IMR-90 (cell line): ENCODE measurements around the gene ACOT7. TPM values are rescaled to one million over a fixed set of nuclear protein-coding genes. Genes with fewer than 3 reads are reported as not detected.

Experiments
- ATAC-seq: fragments of 200-7000 bp; cut with Tn5 transposase; 2 replicates; pipeline ENCODE4 v1.9.1; 2020; ENCODE audit warnings: low read depth, mild to moderate bottlenecking, moderate library complexity
- BruUV-seq: library from RNA; stranded (reverse); fragments of 400-500 nt; replicated peaks from 2 replicates; lab custom pipeline; 2021; lab: Mats Ljungman, UMichigan
- CTCF ChIA-PET: fragments of 300-600 bp; formaldehyde crosslinking; extraction: SDS; loops from one replicate; lab custom pipeline; 2021; ENCODE audit warnings: antibody characterized with exemption; lab: Yijun Ruan, JAX
- POLR2A ChIA-PET: fragments of 300-600 bp; sonication (Branson Sonifier 250); formaldehyde crosslinking; loops from one replicate; lab custom pipeline; 2022; ENCODE audit warnings: antibody characterized with exemption; ENCODE audit not compliant: unreplicated experiment; lab: Charles Lee
- DNase-seq: peaks from one replicate; pipeline ENCODE4 v3.0.0; 2013
- H2AFZ ChIP-seq: replicated peaks from 2 replicates; pipeline ENCODE3; 2013; ENCODE audit warnings: low read length, mild to moderate bottlenecking; ENCODE audit not compliant: poor library complexity
- H2AK5ac ChIP-seq: 2 replicates; pipeline ENCODE4 v1.6.1; 2013; ENCODE audit warnings: low read depth, low read length, inconsistent platforms
- H2AK9ac ChIP-seq: replicated peaks from 2 replicates; pipeline ENCODE3; 2013; ENCODE audit warnings: mild to moderate bottlenecking, low read depth, low read length, moderate library complexity; ENCODE audit not compliant: poor library complexity
- H2BK120ac ChIP-seq: 2 replicates; pipeline ENCODE4 v1.6.1; 2013; ENCODE audit warnings: low read depth, low read length, inconsistent platforms
- H2BK15ac ChIP-seq: 3 replicates; pipeline ENCODE4 v1.6.1; 2013; ENCODE audit warnings: low read depth, low read length, inconsistent platforms
- H2BK20ac ChIP-seq: 2 replicates; pipeline ENCODE4 v1.6.1; 2013; ENCODE audit warnings: low read depth, mild to moderate bottlenecking, inconsistent platforms, low read length, moderate library complexity
- H2BK5ac ChIP-seq: 2 replicates; pipeline ENCODE4 v1.6.1; 2013; ENCODE audit warnings: mild to moderate bottlenecking, low read depth, low read length, inconsistent platforms; ENCODE audit not compliant: poor library complexity, severe bottlenecking
- H3K14ac ChIP-seq: replicated peaks from 2 replicates; pipeline ENCODE4 v1.6.1; 2013; ENCODE audit warnings: low read depth, low read length, inconsistent platforms
- H3K18ac ChIP-seq: 2 replicates; pipeline ENCODE4 v1.6.1; 2013; ENCODE audit warnings: low read depth, low read length, control low read depth
- H3K23ac ChIP-seq: 2 replicates; pipeline ENCODE4 v1.6.1; 2013; ENCODE audit warnings: low read depth, low read length, inconsistent platforms
- H3K27ac ChIP-seq: 2 replicates; pipeline ENCODE4 v1.5.1; 2013; ENCODE audit warnings: mild to moderate bottlenecking, control low read depth, low read length; ENCODE audit not compliant: insufficient read depth
- H3K27me3 ChIP-seq: 2 replicates; pipeline ENCODE4 v1.6.1; 2013; ENCODE audit warnings: low read length; ENCODE audit not compliant: control insufficient read depth, insufficient read depth
- H3K36me3 ChIP-seq: 2 replicates; pipeline ENCODE4 v1.6.1; 2013; ENCODE audit warnings: low read length, mixed read lengths; ENCODE audit not compliant: control insufficient read depth, insufficient read depth
- H3K4ac ChIP-seq: 2 replicates; pipeline ENCODE4 v1.6.1; 2013; ENCODE audit warnings: low read depth, low read length, inconsistent platforms
- H3K4me1 ChIP-seq: 2 replicates; pipeline ENCODE4 v1.6.1; 2013; ENCODE audit warnings: low read length, mixed read lengths; ENCODE audit not compliant: control insufficient read depth, insufficient read depth
- H3K4me2 ChIP-seq: 2 replicates; pipeline ENCODE4 v1.6.1; 2013; ENCODE audit warnings: low read depth, mild to moderate bottlenecking, control low read depth, low read length, moderate library complexity
- H3K4me3 ChIP-seq: 2 replicates; pipeline ENCODE4 v1.5.1; 2013; ENCODE audit warnings: low read depth, mild to moderate bottlenecking, control low read depth, low read length, moderate library complexity; ENCODE audit not compliant: insufficient read depth
- H3K56ac ChIP-seq: 2 replicates; pipeline ENCODE4 v1.6.1; 2013; ENCODE audit warnings: low read length, inconsistent platforms; ENCODE audit not compliant: insufficient read depth; ENCODE audit errors: extremely low read depth
- H3K79me1 ChIP-seq, 2 experiments: 2 replicates each; pipeline ENCODE4 v1.6.1; 2013; ENCODE audit warnings: low read length in 2 of 2, inconsistent platforms in 1 of 2, low read depth in 1 of 2
- H3K9ac ChIP-seq: 2 replicates; pipeline ENCODE4 v1.6.1; 2013; ENCODE audit warnings: low read depth, low read length, control low read depth
- H3K9me1 ChIP-seq: 2 replicates; pipeline ENCODE4 v1.6.1; 2013; ENCODE audit warnings: low read length, inconsistent platforms; ENCODE audit not compliant: insufficient read depth
- H3K9me3 ChIP-seq: 2 replicates; pipeline ENCODE4 v1.6.1; 2013; ENCODE audit warnings: low read length; ENCODE audit not compliant: control insufficient read depth, insufficient read depth
- H4K20me1 ChIP-seq: 2 replicates; pipeline ENCODE4 v1.6.1; 2013; ENCODE audit warnings: low read length, inconsistent platforms; ENCODE audit not compliant: insufficient read depth
- H4K5ac ChIP-seq: 2 replicates; pipeline ENCODE4 v1.6.1; 2013; ENCODE audit warnings: mild to moderate bottlenecking, low read depth, low read length, control low read depth
- H4K8ac ChIP-seq, 2 experiments: 2 replicates each; pipeline ENCODE4 v1.6.1; 2013; ENCODE audit warnings: low read depth in 2 of 2, low read length in 2 of 2, control low read depth in 1 of 2, inconsistent platforms in 1 of 2
- H4K91ac ChIP-seq: 2 replicates; pipeline ENCODE4 v1.6.1; 2013; ENCODE audit warnings: low read depth, low read length, inconsistent platforms; ENCODE audit not compliant: insufficient read depth
- BHLHE40 ChIP-seq: fragments of 150-350 bp; IDR thresholded peaks from 2 replicates; pipeline ENCODE4 v1.6.1; 2016; ENCODE audit warnings: mild to moderate bottlenecking, low read depth, low read length
- CEBPB ChIP-seq: IDR thresholded peaks from 2 replicates; pipeline ENCODE4 v1.6.1; 2012; ENCODE audit warnings: low read depth, low read length, improper control_type of control experiment
- CHD1 ChIP-seq: IDR thresholded peaks from 2 replicates; pipeline ENCODE4 v1.6.1; 2012; ENCODE audit warnings: low read depth, low read length, improper control_type of control experiment
- FOS ChIP-seq: fragments of 150-350 bp; IDR thresholded peaks from 2 replicates; pipeline ENCODE4 v1.6.1; 2016; ENCODE audit warnings: low read depth, low read length
- MAFK ChIP-seq: IDR thresholded peaks from 2 replicates; pipeline ENCODE4 v1.6.1; 2012; ENCODE audit warnings: low read depth, low read length, improper control_type of control experiment
- MAZ ChIP-seq: IDR thresholded peaks from 2 replicates; pipeline ENCODE4 v1.6.1; 2012; ENCODE audit warnings: low read depth, mild to moderate bottlenecking, low read length, improper control_type of control experiment, moderate library complexity, borderline replicate concordance
- MXI1 ChIP-seq: IDR thresholded peaks from 2 replicates; pipeline ENCODE4 v1.6.1; 2012; ENCODE audit warnings: low read depth, mild to moderate bottlenecking, low read length, moderate library complexity, borderline replicate concordance
- NFE2L2 ChIP-seq: fragments of 150-350 bp; IDR thresholded peaks from 2 replicates; pipeline ENCODE4 v1.6.1; 2016; ENCODE audit warnings: low read depth, mild to moderate bottlenecking, low read length
- POLR2A ChIP-seq: IDR thresholded peaks from 2 replicates; pipeline ENCODE4 v1.6.1; 2012; ENCODE audit warnings: mild to moderate bottlenecking, low read depth, low read length
- RAD21 ChIP-seq: IDR thresholded peaks from 2 replicates; pipeline ENCODE4 v1.6.1; 2012; ENCODE audit warnings: low read length, improper control_type of control experiment
- RCOR1 ChIP-seq: IDR thresholded peaks from 2 replicates; pipeline ENCODE4 v1.6.1; 2012; ENCODE audit warnings: mild to moderate bottlenecking, low read length, improper control_type of control experiment; ENCODE audit not compliant: insufficient replicate concordance
- RFX5 ChIP-seq: IDR thresholded peaks from 2 replicates; pipeline ENCODE4 v1.8.0; 2012; ENCODE audit warnings: low read depth, mild to moderate bottlenecking, low read length, moderate library complexity
- SMC3 ChIP-seq: fragments of 150-350 bp; IDR thresholded peaks from 2 replicates; pipeline ENCODE4 v1.6.1; 2016; ENCODE audit warnings: low read depth, mild to moderate bottlenecking, antibody characterized with exemption, low read length, moderate library complexity
- WGBS, 2 experiments: methylation state at CpG; one replicate each; pipeline versions ENCODE4 v1.1.5 to v1.1.7; 2013; ENCODE audit warnings: missing lambda C conversion rate in 2 of 2; ENCODE audit not compliant: insufficient read length in 1 of 2; ENCODE audit errors: extremely low coverage in 2 of 2; 5-methylcytosine and 5-hydroxymethylcytosine counted together
- dilution Hi-C: fragments of 300-500 bp; cut with HindIII; formaldehyde crosslinking; loops from one replicate; pipeline ENCODE4 v1.14.3; 2018; ENCODE audit warnings: low sequenced_read_pairs; ENCODE audit not compliant: unreplicated experiment
- in situ Hi-C: fragments of 300-500 bp; cut with MboI; formaldehyde crosslinking; loops from 3 replicates; pipeline ENCODE4 v1.14.3; 2019; ENCODE audit warnings: low sequenced_read_pairs, inconsistent platforms, mixed read lengths
- intact Hi-C: fragments of 100-400 bp; cut with micrococcal nuclease; formaldehyde crosslinking; loops from 2 replicates; pipeline ENCODE4 v1.10.0; 2022
- polyA plus RNA-seq, 3 experiments: library from polyadenylated mRNA; depleted of rRNA; stranded (reverse); fragments of >200 nt; gene quantifications; 2 replicates each; pipeline ENCODE4 v1.2.3, GENCODE V29; 2012; ENCODE audit warnings: low replicate concordance in 1 of 3
- total RNA-seq: library from RNA; depleted of rRNA; stranded (reverse); fragments of >200 nt; gene quantifications from 2 replicates; pipeline ENCODE4 v1.2.3, GENCODE V29; 2012
- TF ChIP-seq, protein P1 (sequence below): fragments of 150-350 bp; IDR thresholded peaks from 2 replicates; pipeline ENCODE4 v1.6.1; 2017; ENCODE audit warnings: mild to moderate bottlenecking, antibody characterized with exemption, low read length, low read depth
- TF ChIP-seq, protein P2 (sequence below): fragments of 150-350 bp; IDR thresholded peaks from 2 replicates; pipeline ENCODE4 v1.6.1; 2016; ENCODE audit warnings: low read depth, mild to moderate bottlenecking, low read length, moderate library complexity, borderline replicate concordance
- TF ChIP-seq, protein P3 (sequence below): conservative IDR thresholded peaks from 2 replicates; pipeline ENCODE4 v1.5.1; 2012; ENCODE audit warnings: mild to moderate bottlenecking, low read depth, low read length, improper control_type of control experiment

ACOT7 gene
- total and polyA plus RNA-seq, 2 of the 4 experiments (the other 2 are of a cell fraction) = 51.6 to 242 TPM

DNA sequence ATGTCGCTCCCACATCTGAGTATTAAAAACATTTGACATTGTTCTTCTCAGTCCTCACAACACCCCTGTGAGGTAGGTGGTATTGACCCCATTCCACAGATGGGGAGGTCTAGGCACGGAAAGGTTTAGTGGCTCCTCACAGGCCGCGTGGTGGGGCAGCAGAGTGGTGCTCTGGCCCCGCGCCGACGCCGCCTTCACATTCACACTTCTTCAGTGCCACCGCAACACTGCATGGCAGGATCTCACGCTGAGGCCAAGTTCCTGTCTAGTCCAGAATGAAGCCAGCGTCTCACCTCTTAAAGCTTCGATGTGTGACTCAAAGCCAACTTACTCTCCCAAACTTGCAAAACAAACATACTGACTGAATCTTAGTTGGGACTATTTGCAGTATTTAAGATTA lies 169.9 kb downstream of the ACOT7 start:
- no peak overlapping the region for H2BK120ac ChIP-seq
- in situ Hi-C loops (no loop called here), dilution Hi-C loops (no loop called here), intact Hi-C loops (no loop called here)
- BruUV-seq = TSS peak; percentile 56
- H2BK5ac ChIP-seq = no peak overlapping the region
- H3K4me2 ChIP-seq = no peak overlapping the region
- H3K9me1 ChIP-seq = no peaks in the 10 kb centered on the region; the same call in 1 of the 2 replicates
- H2AFZ ChIP-seq = no peak overlapping the region
- no peak overlapping the region for H2BK20ac ChIP-seq
- H3K27me3 ChIP-seq = no peaks in the 10 kb centered on the region
- ATAC-seq (no peak), DNase-seq (no peak)
- no peak overlapping the region for H3K27ac ChIP-seq
- peaks cover 37% of the 10 kb centered on the region for H3K36me3 ChIP-seq
- no peak overlapping the region for H3K9ac ChIP-seq
- H2AK9ac ChIP-seq = no peak overlapping the region
- H3K56ac ChIP-seq = no peak overlapping the region
- H3K14ac ChIP-seq = no peak overlapping the region
- no peaks in the 10 kb centered on the region for H3K4me1 ChIP-seq
- H4K91ac ChIP-seq = no peak overlapping the region
- no peak overlapping the region for H4K8ac ChIP-seq
- POLR2A ChIA-PET = no interaction called here
- H2BK15ac ChIP-seq = no peak overlapping the region
- no peak overlapping the region for H3K18ac ChIP-seq
- H2AK5ac ChIP-seq = no peak overlapping the region
- no peak overlapping the region for H4K5ac ChIP-seq
- no peak for TF ChIP-seq MAZ
- no peak for TF ChIP-seq POLR2A
- TF ChIP-seq RCOR1 = no peak
- TF ChIP-seq FOS = no peak
- TF ChIP-seq, protein P1, sequence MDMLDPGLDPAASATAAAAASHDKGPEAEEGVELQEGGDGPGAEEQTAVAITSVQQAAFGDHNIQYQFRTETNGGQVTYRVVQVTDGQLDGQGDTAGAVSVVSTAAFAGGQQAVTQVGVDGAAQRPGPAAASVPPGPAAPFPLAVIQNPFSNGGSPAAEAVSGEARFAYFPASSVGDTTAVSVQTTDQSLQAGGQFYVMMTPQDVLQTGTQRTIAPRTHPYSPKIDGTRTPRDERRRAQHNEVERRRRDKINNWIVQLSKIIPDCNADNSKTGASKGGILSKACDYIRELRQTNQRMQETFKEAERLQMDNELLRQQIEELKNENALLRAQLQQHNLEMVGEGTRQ = no peak
- TF ChIP-seq CHD1 = no peak
- TF ChIP-seq SMC3 = no peak
- TF ChIP-seq MAFK = no peak
- no peak for TF ChIP-seq MXI1
- no peak for TF ChIP-seq NFE2L2
- no peak for TF ChIP-seq RAD21
- TF ChIP-seq, protein P2, sequence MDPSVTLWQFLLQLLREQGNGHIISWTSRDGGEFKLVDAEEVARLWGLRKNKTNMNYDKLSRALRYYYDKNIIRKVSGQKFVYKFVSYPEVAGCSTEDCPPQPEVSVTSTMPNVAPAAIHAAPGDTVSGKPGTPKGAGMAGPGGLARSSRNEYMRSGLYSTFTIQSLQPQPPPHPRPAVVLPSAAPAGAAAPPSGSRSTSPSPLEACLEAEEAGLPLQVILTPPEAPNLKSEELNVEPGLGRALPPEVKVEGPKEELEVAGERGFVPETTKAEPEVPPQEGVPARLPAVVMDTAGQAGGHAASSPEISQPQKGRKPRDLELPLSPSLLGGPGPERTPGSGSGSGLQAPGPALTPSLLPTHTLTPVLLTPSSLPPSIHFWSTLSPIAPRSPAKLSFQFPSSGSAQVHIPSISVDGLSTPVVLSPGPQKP = no peak
- TF ChIP-seq, protein P3, sequence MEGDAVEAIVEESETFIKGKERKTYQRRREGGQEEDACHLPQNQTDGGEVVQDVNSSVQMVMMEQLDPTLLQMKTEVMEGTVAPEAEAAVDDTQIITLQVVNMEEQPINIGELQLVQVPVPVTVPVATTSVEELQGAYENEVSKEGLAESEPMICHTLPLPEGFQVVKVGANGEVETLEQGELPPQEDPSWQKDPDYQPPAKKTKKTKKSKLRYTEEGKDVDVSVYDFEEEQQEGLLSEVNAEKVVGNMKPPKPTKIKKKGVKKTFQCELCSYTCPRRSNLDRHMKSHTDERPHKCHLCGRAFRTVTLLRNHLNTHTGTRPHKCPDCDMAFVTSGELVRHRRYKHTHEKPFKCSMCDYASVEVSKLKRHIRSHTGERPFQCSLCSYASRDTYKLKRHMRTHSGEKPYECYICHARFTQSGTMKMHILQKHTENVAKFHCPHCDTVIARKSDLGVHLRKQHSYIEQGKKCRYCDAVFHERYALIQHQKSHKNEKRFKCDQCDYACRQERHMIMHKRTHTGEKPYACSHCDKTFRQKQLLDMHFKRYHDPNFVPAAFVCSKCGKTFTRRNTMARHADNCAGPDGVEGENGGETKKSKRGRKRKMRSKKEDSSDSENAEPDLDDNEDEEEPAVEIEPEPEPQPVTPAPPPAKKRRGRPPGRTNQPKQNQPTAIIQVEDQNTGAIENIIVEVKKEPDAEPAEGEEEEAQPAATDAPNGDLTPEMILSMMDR = no peak
- no peak for TF ChIP-seq BHLHE40
- TF ChIP-seq RFX5 = no peak
- no peak for TF ChIP-seq CEBPB
- H3K9me3 ChIP-seq = no peaks in the 10 kb centered on the region
- no peak overlapping the region for H3K4me3 ChIP-seq
- H3K23ac ChIP-seq = no peak overlapping the region
- 100% methylated on average over 8 of the region's 13 CpGs; no CpG with 5 or more reads in 1 of the 2 experiments for WGBS, 2 experiments
- CTCF ChIA-PET = interaction anchor here (0.7 kb wide), 1 partner anchor 15 kb away, joined by 3 read pairs; no protein-coding TSS in a partner anchor
- H4K20me1 ChIP-seq = no peaks in the 10 kb centered on the region; the same call in 1 of the 2 replicates
- H3K4ac ChIP-seq = no peak overlapping the region
- peaks cover 0 to 8% of the 10 kb centered on the region in 2 experiments; a peak in 3 of 4 replicates for H3K79me1 ChIP-seq
